SK-N-SH (cell line): Measurements from ENCODE around the gene RARS1.

Source experiments
- CHD2 ChIP-seq: fragments of 150-350 bp; IDR thresholded peaks from 2 replicates; pipeline ENCODE4 v1.6.1; 2018; ENCODE audit warnings: low read length; ENCODE audit not compliant: partially characterized antibody
- EP300 ChIP-seq, 2 experiments: IDR thresholded peaks; 2 replicates each; pipeline versions ENCODE4 v1.4.0 to v1.6.1; 2012; ENCODE audit warnings: borderline replicate concordance in 1 of 2, low read depth in 1 of 2, low read length in 1 of 2
- FOXM1 ChIP-seq: IDR thresholded peaks from 2 replicates; pipeline ENCODE4 v1.4.0; 2012; ENCODE audit warnings: low read depth, mild to moderate bottlenecking
- POLR2AphosphoS5 ChIP-seq: IDR thresholded peaks from 2 replicates; pipeline ENCODE4 v1.6.1; 2012; ENCODE audit warnings: low read depth, low read length
- RCOR1 ChIP-seq: fragments of 150-350 bp; IDR thresholded peaks from 2 replicates; pipeline ENCODE4 v1.6.1; 2017; ENCODE audit warnings: antibody characterized with exemption, low read length
- RFX5 ChIP-seq: IDR thresholded peaks from 2 replicates; pipeline ENCODE4 v1.6.1; 2012; ENCODE audit warnings: mild to moderate bottlenecking, improper control_type of control experiment, low read length
- TF ChIP-seq, protein P1 (sequence below): fragments of 200-600 bp; sonication (generic); IDR thresholded peaks from 2 replicates; pipeline ENCODE4 v1.6.1; 2017; ENCODE audit warnings: antibody characterized with exemption, mild to moderate bottlenecking, moderate library complexity
- TF ChIP-seq, protein P2 (sequence below): IDR thresholded peaks from 2 replicates; pipeline ENCODE4; 2012
- TF ChIP-seq, protein P3 (sequence below): IDR thresholded peaks from 2 replicates; pipeline ENCODE4 v1.4.0; 2012; ENCODE audit warnings: low read depth

DNA sequence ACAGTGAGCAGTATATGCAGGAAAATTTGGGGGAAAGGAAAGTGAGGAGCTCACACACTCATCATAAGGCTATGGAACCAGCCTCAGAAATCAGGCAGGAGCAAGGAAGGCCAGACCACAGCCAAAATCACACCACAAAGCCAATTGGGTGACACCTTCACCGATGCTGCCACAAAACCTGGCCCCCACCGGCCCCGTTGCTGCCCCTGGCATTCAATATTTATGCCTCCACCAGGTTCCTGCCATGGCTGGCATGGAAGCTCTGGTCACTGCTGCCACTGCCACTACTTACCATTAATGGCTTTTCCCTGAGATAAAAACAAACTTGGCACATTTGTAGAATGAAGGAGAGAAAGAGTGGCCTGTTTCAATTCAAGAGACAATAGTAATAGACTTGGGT is 28.7 kb upstream of the RARS1 start:
- TF ChIP-seq POLR2AphosphoS5 (no peak), CHD2 (no peak), EP300 (IDR thresholded peaks at IDR 0.05; ENCODE audit: borderline replicate concordance in 1 of 2, low read depth in 1 of 2, low read length in 1 of 2) (no peak), RCOR1 (no peak), FOXM1 (no peak), RFX5 (no peak)
- TF ChIP-seq, protein P1, sequence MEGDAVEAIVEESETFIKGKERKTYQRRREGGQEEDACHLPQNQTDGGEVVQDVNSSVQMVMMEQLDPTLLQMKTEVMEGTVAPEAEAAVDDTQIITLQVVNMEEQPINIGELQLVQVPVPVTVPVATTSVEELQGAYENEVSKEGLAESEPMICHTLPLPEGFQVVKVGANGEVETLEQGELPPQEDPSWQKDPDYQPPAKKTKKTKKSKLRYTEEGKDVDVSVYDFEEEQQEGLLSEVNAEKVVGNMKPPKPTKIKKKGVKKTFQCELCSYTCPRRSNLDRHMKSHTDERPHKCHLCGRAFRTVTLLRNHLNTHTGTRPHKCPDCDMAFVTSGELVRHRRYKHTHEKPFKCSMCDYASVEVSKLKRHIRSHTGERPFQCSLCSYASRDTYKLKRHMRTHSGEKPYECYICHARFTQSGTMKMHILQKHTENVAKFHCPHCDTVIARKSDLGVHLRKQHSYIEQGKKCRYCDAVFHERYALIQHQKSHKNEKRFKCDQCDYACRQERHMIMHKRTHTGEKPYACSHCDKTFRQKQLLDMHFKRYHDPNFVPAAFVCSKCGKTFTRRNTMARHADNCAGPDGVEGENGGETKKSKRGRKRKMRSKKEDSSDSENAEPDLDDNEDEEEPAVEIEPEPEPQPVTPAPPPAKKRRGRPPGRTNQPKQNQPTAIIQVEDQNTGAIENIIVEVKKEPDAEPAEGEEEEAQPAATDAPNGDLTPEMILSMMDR: no peak
- TF ChIP-seq, protein P2, sequence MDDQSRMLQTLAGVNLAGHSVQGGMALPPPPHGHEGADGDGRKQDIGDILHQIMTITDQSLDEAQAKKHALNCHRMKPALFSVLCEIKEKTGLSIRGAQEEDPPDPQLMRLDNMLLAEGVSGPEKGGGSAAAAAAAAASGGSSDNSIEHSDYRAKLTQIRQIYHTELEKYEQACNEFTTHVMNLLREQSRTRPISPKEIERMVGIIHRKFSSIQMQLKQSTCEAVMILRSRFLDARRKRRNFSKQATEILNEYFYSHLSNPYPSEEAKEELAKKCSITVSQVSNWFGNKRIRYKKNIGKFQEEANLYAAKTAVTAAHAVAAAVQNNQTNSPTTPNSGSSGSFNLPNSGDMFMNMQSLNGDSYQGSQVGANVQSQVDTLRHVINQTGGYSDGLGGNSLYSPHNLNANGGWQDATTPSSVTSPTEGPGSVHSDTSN: no peak
- TF ChIP-seq, protein P3, sequence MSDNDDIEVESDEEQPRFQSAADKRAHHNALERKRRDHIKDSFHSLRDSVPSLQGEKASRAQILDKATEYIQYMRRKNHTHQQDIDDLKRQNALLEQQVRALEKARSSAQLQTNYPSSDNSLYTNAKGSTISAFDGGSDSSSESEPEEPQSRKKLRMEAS: no peak
